Activated CD8-positive, alpha-beta memory T cell treated with anti-CD3 and anti-CD28 coated beads for 24 hours (primary cell): ENCODE data around the gene SHROOM1.

Experiments used
- DNase-seq: peaks from one replicate; pipeline ENCODE4 v3.0.0-alpha.2; 2020

SHROOM1 gene

DNA sequence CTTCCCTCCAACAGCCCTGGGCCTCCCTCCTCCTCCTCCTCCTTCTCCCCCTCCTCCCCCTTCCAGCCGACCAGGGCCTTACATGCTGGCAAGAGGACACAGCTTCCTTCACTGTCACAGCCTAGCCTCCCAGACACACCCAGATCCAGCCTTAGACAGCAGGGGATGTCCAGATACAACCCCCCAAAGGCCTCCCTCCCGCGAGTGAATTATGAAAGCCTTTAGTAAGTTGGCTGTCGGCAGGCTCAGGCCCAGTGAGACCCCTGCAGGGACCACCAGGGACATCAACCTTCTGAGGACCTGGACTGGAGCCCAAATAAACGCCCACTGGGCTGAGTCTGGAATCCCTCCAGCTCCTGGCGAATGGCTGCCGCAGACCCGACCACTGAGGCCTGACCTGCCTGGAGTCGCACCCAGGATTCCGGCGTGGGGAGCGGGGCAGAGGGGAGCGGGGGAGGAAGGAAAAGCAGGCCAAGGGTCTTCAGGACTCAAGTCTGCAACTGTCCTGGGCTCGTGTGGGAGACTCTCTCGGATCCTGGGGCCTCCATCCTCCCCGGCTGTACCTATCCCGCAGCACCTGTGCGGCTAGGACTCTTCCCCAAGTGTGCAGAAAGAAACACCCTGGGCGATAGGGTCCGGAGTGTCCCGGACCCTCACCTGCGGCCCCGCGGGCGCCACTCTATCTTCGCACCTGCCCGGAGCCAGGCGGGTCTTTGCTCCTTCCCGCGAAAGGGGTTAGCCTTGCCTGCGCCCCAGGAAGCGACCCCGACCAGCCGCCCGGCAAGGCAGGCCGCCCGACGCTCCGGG is 54.1 kb downstream of the SHROOM1 start:
- peak; percentile 63 for DNase-seq

DNA sequence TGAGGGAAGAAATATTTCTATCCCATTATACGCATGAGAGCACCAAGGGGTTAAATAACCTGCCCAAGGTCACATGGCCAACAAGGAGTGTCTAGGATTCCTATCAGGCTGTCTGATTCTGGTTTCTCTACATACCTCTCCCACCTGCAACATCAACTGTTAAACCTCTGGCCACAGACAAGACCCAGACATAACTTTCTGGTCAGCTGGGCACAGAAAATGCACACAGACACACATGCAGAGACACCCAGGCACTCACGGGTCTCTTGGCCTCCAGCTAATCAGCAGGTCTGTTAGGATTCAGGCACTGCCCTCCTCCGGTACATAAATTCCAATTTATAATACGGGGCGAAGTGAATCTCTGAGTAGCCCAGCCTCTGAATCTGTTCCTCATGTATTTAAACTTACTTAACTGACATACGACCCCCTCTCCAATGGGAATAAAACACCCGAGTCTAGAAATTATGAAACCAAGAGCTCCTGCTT is 54.9 kb downstream of the SHROOM1 start:
- no peak for DNase-seq

DNA sequence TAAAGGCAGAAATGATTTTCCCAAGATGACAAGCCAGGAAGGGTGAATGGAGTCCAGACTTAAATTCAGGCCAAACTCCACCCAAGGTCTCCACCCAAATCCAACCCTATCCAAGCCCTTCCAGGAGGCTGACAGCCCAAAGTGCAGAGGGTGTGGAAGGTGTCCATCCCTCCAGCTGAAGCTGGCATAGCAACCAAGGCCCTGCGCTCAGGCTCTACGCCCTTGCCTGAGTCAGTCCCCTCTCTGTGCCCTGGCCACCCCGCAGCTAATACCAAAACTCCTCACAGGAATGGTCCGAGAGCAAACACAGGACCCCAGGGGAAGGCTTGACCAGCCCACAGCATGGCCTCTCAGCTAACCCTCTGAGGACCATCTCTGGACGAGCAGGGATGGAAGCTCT is 55.6 kb downstream of the SHROOM1 start:
- no peak for DNase-seq

DNA sequence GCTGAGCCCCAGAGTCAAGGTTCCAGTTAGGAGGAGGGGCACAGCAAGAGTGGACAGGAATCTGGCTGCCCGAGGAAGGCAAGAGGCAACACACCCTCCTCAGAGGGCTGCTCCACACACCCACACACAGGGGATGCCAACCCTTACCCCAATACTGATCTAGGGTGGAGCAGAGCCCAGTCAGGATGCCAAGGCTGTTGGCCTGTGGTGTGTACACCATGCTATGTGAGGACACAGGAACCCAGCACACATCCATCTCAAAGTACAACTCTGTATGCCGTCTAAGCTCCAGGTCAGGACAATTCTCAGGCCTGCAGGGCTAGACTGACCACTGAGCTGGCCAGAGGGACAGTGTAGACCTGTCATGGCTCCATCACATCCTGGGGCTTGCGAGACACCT is 56.0 kb downstream of the SHROOM1 start:
- no peak for DNase-seq

DNA sequence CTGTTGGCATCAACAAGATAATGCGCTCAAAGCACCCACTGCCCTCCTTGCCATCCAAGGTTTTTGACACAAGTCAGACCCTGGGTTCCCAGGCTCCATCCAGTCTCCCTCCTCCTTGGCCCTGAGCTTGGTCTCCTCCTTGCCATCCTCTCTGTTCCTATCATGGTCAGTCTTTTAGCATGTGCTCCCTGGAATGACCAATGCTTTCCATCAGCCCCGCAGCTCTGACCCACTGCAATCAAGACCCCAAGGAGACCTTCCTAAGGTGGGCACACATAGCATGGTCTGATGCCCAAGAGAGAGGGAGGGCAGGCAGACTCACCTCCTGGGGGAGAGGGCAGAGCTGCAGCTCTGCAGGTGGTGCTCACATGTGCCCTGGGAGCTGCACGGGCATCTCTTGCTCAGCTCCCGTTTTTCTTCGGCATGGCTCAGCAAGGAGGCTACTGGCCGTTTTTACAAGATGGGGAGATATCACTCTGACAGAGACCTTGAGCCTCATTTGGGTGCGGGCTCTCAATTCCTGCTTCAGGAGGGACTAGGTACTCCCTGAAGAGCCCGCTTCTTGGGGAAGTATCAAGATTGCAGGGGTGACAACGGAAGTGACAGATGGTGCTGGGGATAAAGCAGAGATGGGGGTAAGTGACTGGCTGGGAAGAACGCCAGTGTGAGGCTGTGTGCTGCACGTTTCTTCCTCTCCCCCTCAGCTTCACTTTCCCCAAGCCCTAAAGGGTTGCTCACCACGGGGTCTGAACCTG is 56.7 kb downstream of the SHROOM1 start:
- no peak for DNase-seq

DNA sequence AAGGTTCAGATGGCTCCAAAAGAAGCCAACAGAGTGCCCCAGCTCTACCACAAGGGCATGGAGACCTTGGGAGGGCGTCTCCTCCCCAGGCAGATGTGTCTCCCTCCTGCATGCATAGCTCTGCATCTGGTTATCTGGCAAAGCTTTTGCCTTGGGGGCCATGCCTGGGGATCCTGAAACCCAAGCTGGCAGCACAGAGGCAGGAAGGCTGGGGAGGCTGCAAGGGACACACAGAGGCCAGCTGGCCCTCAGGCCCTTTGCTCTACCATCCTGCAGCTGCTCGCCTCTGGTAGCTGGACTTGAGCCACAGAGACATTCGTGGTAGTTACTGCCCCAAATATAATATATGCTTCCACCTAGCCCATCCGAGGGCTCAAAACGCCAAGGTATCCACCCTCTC is 57.3 kb downstream of the SHROOM1 start:
- no peak for DNase-seq

DNA sequence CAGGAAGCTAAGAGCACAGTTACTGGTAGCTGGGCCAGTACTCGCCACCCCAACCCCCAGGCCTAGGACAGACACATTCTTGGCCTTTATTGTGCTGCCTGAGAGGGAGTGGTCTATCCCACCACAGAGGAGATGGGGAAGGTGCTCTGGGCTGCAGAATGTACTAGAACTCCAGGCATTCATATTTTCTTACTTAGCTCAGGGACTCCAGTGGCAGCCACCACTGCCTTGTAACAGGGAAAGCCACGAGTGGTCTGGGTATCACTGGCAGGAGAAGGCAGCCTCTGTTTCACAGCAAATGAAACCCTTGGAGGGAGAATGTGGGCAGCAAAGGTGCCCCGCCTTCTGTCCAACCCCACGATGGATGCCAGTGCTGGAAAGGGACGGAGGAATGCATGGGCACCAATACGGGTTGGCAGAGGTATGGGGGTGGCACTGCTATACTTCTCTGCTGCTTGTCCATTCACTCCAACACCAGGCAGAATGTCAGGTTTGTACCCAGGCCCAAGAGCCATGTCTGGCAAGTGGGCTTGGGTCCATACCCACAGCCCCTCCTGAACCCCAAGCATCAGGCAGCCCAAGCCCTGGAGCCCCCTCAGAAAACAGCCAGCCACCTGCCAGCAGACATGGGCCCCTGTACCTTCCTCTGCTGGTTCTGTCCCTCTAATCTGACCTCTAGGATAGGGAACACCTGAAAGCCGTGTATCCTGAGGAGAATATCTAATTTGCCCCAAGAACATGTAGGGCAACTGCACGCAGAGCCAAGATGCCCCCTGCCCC is 58.0 kb downstream of the SHROOM1 start:
- DNase-seq = no peak
